Nasal cavity respiratory epithelium epithelial cell of viscerocranial mucosa (primary cell): ENCODE data around the gene BTF3L4. TPM values are rescaled to one million over a fixed set of nuclear protein-coding genes. Genes with fewer than 3 reads are reported as not detected.

ENCODE experiments used
- total RNA-seq: library from RNA; depleted of rRNA; stranded (reverse); fragments of >200 nt; gene quantifications from 2 replicates; pipeline ENCODE4 v1.2.3, GENCODE V29; 2014

BTF3L4 gene
- 53.7 and 99.5 TPM in 2 replicates for total RNA-seq

DNA sequence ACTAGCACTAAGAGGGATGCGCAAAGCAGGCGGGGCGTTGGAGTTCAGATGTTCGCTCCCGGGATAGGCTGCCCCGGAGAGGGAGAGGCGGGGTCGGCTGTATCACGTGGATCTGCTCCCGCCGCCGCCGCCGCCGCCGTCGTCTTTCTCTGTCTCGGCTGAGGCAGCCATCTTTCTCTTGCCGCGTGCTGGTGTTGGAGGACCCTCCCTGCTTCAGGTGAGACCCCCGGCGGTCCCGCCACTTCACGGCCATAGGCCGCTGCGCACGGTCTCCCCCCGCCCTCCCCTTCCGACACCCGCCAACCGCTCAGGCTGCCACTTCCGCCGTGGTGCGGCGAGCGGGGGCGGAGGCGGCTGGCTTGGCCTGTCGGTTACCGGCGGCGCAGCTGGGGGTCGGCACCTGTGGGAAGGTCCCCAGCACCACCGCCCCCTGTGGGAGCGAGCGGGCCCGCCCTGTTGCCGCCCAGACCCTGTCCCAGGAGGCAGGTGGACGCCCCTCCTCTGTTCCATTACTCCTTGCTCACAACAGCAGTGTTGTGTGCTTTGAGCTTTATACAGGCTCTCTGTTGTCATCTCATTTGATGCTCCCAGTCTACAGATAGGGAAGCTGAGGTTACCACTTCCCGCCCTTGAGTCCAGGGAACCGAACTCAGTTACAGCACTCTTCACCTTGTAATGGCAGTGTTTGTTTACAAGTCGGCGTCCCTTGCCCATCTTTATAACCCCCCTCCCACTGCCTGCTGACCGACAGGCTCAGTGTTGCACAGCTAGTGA lies at the start of gene BTF3L4:
Gene BTF3L4, plus strand, starts transcription at position 133 of the 774 bp plus-strand sequence. CDS start 3,553 bp downstream, outside the sequence.

DNA sequence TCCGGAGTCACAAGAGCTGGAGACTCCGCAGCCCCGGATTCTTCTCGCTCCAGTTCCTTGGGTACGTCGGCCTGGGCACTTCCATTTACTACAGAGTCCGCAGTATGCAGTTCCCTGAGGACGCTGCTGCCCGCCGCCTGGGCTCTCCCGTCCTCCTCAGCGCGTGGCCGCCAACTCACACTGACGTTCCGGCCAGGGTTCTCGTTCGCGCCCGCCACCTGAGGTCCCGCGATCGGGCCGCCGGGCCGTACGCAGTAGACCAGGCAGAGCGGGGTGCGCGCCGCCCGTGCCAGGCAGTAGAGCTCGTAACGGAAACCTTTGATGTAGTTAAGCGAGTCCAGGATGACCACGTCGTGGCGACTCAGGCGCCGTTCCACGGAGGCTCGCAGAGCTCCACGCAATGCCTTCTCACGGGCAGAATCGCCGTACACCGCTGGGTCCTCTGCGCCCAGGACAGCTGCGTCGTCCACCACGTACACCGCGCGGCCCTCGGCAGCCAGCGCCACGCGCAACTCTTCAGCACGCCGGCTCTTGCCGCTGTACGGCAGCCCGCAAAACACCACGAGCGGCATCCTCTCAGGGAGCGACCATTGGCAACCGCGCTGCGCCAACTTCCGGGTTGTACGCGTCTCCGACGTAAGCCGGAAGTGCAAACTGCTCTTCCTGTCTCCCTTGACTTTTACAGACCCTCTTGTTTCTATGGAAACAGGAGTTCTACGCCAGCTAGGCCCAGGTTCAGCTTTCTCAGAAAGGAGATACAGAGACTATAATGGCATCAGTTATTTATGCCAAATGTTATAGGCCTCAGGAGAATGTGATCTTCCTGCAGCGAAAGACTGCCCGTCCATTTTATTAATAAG lies 22.7 kb upstream of the BTF3L4 start, which contains the start of gene KTI12:
Gene KTI12, minus strand, starts transcription at position 621 of the 860 bp plus-strand sequence. Its CDS starts 49 bp downstream, at position 572.

DNA sequence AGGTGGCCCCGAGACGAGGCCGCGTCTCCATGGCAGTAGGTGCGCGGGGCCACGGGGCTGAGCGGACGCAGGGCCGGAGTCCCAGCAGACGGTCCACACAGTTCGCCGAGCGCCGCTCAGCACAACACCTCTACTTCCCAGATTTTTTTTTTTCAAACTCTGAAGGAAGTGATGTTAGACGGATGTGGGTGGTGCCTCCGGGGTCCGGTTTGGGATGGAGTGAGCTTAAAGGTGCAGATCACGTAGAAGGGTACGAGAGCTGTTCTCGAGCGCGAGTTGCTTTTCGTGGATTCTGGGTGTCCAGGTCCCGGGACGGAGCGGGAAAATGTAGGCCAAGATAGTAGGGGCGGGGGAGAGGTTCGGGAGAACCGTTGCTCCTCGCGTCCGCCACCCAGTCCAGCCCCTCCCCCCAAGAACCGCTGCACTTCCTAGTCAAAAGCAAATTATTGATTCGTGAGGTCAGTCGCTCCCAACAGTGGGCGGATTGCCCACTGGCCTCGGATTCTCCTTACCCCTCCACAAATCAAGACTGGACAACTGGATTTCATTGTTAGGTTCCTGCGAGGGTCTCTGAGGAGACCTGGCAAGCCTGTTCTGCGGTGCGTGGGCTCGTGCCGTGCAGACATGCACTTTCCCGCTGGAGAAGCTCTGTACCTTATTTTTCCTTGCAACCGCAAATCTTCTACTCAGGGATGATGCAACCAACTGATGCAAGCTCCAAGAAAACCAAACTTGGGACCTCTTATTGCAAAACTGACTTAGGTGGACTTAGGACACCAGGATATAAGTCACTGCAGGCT lies 829 bp upstream of the BTF3L4 start, which contains the start of gene TXNDC12:
Gene TXNDC12, minus strand, starts transcription at position 126 of the 800 bp plus-strand sequence. Its CDS starts 95 bp downstream, at position 31.

Other genes starting within 250 kb of the BTF3L4 start
- 101 and 118 TPM in 2 replicates for gene NRDC, start 177.6 kb upstream of the BTF3L4 start, total RNA-seq
- gene RAB3B, start 65.6 kb upstream of the BTF3L4 start, total RNA-seq = 1.3 and 2.1 TPM in 2 replicates
- 8.5 and 10.3 TPM in 2 replicates for gene KTI12, start 22.5 kb upstream of the BTF3L4 start, total RNA-seq
- gene TXNDC12, start 1.1 kb upstream of the BTF3L4 start, total RNA-seq = 46.9 and 51.3 TPM in 2 replicates
- gene ZFYVE9, start 85.8 kb downstream of the BTF3L4 start, total RNA-seq = 61.2 and 67.1 TPM in 2 replicates